ENCODE data around the gene C4orf50.

GRCh38 chr4:6056976-6057766 is 38.9 kb upstream of the C4orf50 start:
- no peak for TF ChIP-seq CTCF (conservative IDR thresholded peaks at IDR 0.05; ENCODE audit: low read length)
- TF ChIP-seq EZH2phosphoT487 (IDR thresholded peaks at IDR 0.05; ENCODE audit: borderline replicate concordance), result no peak

All from Loucy (cell line).